H1 (cell line): ENCODE data around the gene GRIP1. TPM values are rescaled to one million over a fixed set of nuclear protein-coding genes. Genes with fewer than 3 reads are reported as not detected.

ENCODE experiments used
- CTCF ChIA-PET: fragments of 300-600 bp; sonication (Branson Sonifier 250); formaldehyde crosslinking; loops from one replicate; lab custom pipeline; 2021; ENCODE audit not compliant: partially characterized antibody; lab: Charles Lee
- POLR2A ChIA-PET: fragments of 300-600 bp; sonication (Branson Sonifier 250); formaldehyde crosslinking; loops from one replicate; lab custom pipeline; 2021; ENCODE audit warnings: inconsistent platforms; ENCODE audit not compliant: partially characterized antibody; lab: Charles Lee
- DNase-seq, 2 experiments: peaks; one replicate each; pipeline versions ENCODE4 v3.0.0 to v3.0.0-alpha.2; 2010 to 2022; ENCODE audit warnings: low spot score in 2 of 2, low read depth in 1 of 2, mixed read lengths in 1 of 2
- FAIRE-seq: peaks from 2 replicates; lab custom pipeline; 2011; peaks lifted over from hg19 to GRCh38; lab: Jason Lieb, UNC
- H2AFZ ChIP-seq: 2 replicates; pipeline ENCODE4 v1.8.1; 2012; ENCODE audit warnings: low read length, inconsistent platforms
- H2AK5ac ChIP-seq: 2 replicates; pipeline ENCODE4 v1.6.1; 2013; ENCODE audit warnings: low read depth, low read length
- H2BK120ac ChIP-seq: replicated peaks from 2 replicates; pipeline ENCODE3; 2013; ENCODE audit warnings: low read depth, low read length, inconsistent platforms
- H2BK12ac ChIP-seq: 2 replicates; pipeline ENCODE4 v1.6.1; 2013; ENCODE audit warnings: low read depth, low read length
- H2BK15ac ChIP-seq: 2 replicates; pipeline ENCODE4 v1.6.1; 2013; ENCODE audit warnings: low read length
- H2BK20ac ChIP-seq: 2 replicates; pipeline ENCODE4 v1.6.1; 2013; ENCODE audit warnings: low read length
- H2BK5ac ChIP-seq: 2 replicates; pipeline ENCODE4 v1.6.1; 2013; ENCODE audit warnings: low read depth, low read length
- H3K14ac ChIP-seq: 2 replicates; pipeline ENCODE4 v1.6.1; 2013; ENCODE audit warnings: inconsistent platforms; ENCODE audit not compliant: insufficient read length
- H3K18ac ChIP-seq: 2 replicates; pipeline ENCODE4 v1.6.1; 2013; ENCODE audit warnings: low read length; ENCODE audit errors: extremely low read depth
- H3K23ac ChIP-seq: 2 replicates; pipeline ENCODE4 v1.6.1; 2013; ENCODE audit warnings: inconsistent platforms; ENCODE audit not compliant: insufficient read length
- H3K23me2 ChIP-seq: 2 replicates; pipeline ENCODE4 v1.6.1; 2013; ENCODE audit warnings: low read depth, low read length
- H3K27ac ChIP-seq: 2 replicates; pipeline ENCODE4 v1.6.1; 2011; ENCODE audit warnings: low read depth, low read length, inconsistent platforms
- H3K27me3 ChIP-seq, 4 experiments: replicated peaks in 1 of 4; 1 replicate in 1 of 4; 2 replicates in 3 of 4; pipeline versions ENCODE4 v1.6.1 to v1.8.1; 2011 to 2013; ENCODE audit warnings: low read length in 3 of 4, mild to moderate bottlenecking in 3 of 4, inconsistent platforms in 2 of 4, mixed read lengths in 2 of 4, moderate library complexity in 1 of 4; ENCODE audit not compliant: control insufficient read depth in 3 of 4, insufficient read depth in 3 of 4; ENCODE audit errors: extremely low read depth in 1 of 4
- H3K36me3 ChIP-seq, 4 experiments: 2 replicates each; pipeline versions ENCODE4 v1.6.1 to v1.8.1; 2011 to 2013; ENCODE audit warnings: mild to moderate bottlenecking in 4 of 4, low read length in 3 of 4, moderate library complexity in 2 of 4, control low read depth in 1 of 4, inconsistent platforms in 1 of 4; ENCODE audit not compliant: insufficient read depth in 4 of 4, control insufficient read depth in 2 of 4
- H3K4ac ChIP-seq: replicated peaks from 2 replicates; pipeline ENCODE3; 2013; ENCODE audit warnings: low read length, low read depth, mixed read lengths, inconsistent platforms; ENCODE audit not compliant: insufficient read length
- H3K4me1 ChIP-seq, 4 experiments: replicated peaks in 1 of 4; 1 replicate in 1 of 4; 2 replicates in 3 of 4; pipeline versions ENCODE4 v1.6.1 to v1.8.1; 2011 to 2013; ENCODE audit warnings: low read length in 3 of 4, inconsistent platforms in 2 of 4, mixed read lengths in 1 of 4; ENCODE audit not compliant: insufficient read depth in 4 of 4, control insufficient read depth in 3 of 4
- H3K4me2 ChIP-seq, 2 experiments: 2 replicates each; pipeline versions ENCODE4 v1.6.1 to v1.8.1; 2011 to 2013; ENCODE audit warnings: low read depth in 2 of 2, low read length in 2 of 2, control low read depth in 1 of 2, inconsistent platforms in 1 of 2, mild to moderate bottlenecking in 1 of 2; ENCODE audit not compliant: insufficient read depth in 1 of 2
- H3K4me3 ChIP-seq, 4 experiments: fragments of 200-600, 300-600 bp in 1 of 4; sonication (generic), shearing (Covaris generic), sonication (Bioruptor Twin) in 1 of 4; 2 replicates each; pipeline versions ENCODE4 v1.5.1 to v1.8.1; 2011 to 2016; ENCODE audit warnings: low read length in 4 of 4, low read depth in 3 of 4, control low read depth in 2 of 4, inconsistent platforms in 2 of 4, mild to moderate bottlenecking in 2 of 4, mixed read lengths in 1 of 4, moderate library complexity in 1 of 4; ENCODE audit not compliant: insufficient read depth in 2 of 4; ENCODE audit errors: extremely low read depth in 1 of 4
- H3K56ac ChIP-seq: replicated peaks from 2 replicates; pipeline ENCODE3; 2013; ENCODE audit warnings: low read depth, mild to moderate bottlenecking, mixed read lengths, low read length, inconsistent platforms; ENCODE audit not compliant: insufficient read length
- H3K79me1 ChIP-seq: 2 replicates; pipeline ENCODE4 v1.6.1; 2013; ENCODE audit warnings: low read depth, low read length, control low read depth
- H3K79me2 ChIP-seq, 2 experiments: 2 replicates each; pipeline versions ENCODE4 v1.6.1 to v1.8.1; 2012 to 2013; ENCODE audit warnings: low read length in 2 of 2, mild to moderate bottlenecking in 2 of 2, inconsistent platforms in 1 of 2; ENCODE audit not compliant: insufficient read depth in 2 of 2, control insufficient read depth in 1 of 2
- H3K9ac ChIP-seq, 4 experiments: replicated peaks in 1 of 4; 1 replicate in 1 of 4; 2 replicates in 3 of 4; pipeline versions ENCODE4 v1.6.1 to v1.8.1; 2011 to 2013; ENCODE audit warnings: low read depth in 3 of 4, low read length in 3 of 4, control low read depth in 2 of 4, mild to moderate bottlenecking in 2 of 4, moderate library complexity in 2 of 4, inconsistent platforms in 1 of 4; ENCODE audit errors: extremely low read depth in 1 of 4
- H3K9me3 ChIP-seq, 2 experiments: 2 replicates each; pipeline versions ENCODE4 v1.6.1 to v1.8.1; 2012 to 2013; ENCODE audit warnings: mild to moderate bottlenecking in 2 of 2, moderate library complexity in 2 of 2, control low read depth in 1 of 2, inconsistent platforms in 1 of 2, low read depth in 1 of 2, low read length in 1 of 2, mixed read lengths in 1 of 2; ENCODE audit not compliant: insufficient read depth in 2 of 2
- H4K20me1 ChIP-seq, 2 experiments: replicated peaks in 1 of 2; 2 replicates each; pipeline versions ENCODE3 to v1.8.1; 2011 to 2013; ENCODE audit warnings: inconsistent platforms in 2 of 2, low read length in 2 of 2, mild to moderate bottlenecking in 1 of 2; ENCODE audit not compliant: insufficient read depth in 2 of 2, control insufficient read depth in 1 of 2
- H4K5ac ChIP-seq: 2 replicates; pipeline ENCODE4 v1.6.1; 2013; ENCODE audit warnings: low read length, low read depth, mixed read lengths, inconsistent platforms; ENCODE audit not compliant: insufficient read length
- H4K8ac ChIP-seq: 2 replicates; pipeline ENCODE4 v1.8.0; 2013; ENCODE audit warnings: mild to moderate bottlenecking, moderate library complexity, low read length, inconsistent platforms; ENCODE audit not compliant: insufficient read depth; ENCODE audit errors: extremely low read depth
- H4K91ac ChIP-seq: replicated peaks from 2 replicates; pipeline ENCODE3; 2013; ENCODE audit warnings: low read length, mixed read lengths, inconsistent platforms; ENCODE audit not compliant: insufficient read length
- CBX5 ChIP-seq: fragments of 300-800, 300-1000 bp; sonication (generic); IDR thresholded peaks from 2 replicates; pipeline ENCODE4 v1.7.1; 2016; ENCODE audit warnings: antibody characterized with exemption, low read length, low read depth
- CBX8 ChIP-seq: fragments of 300-800, 300-1000 bp; sonication (generic); IDR thresholded peaks from 2 replicates; pipeline ENCODE4 v1.7.1; 2016; ENCODE audit warnings: low read depth, low read length, borderline replicate concordance
- KDM1A ChIP-seq: fragments of 200-600, 300-600 bp; sonication (generic); IDR thresholded peaks from 2 replicates; pipeline ENCODE4 v1.7.1; 2016; ENCODE audit warnings: mild to moderate bottlenecking, low read length, borderline replicate concordance
- RNF2 ChIP-seq: fragments of 200-900, 300-1000 bp; sonication (generic); IDR thresholded peaks from 2 replicates; pipeline ENCODE4 v1.7.1; 2016; ENCODE audit warnings: borderline replicate concordance, low read depth, mild to moderate bottlenecking, antibody characterized with exemption, low read length; ENCODE audit not compliant: poor library complexity, severe bottlenecking; ENCODE audit errors: missing control alignments
- TCF12 ChIP-seq: IDR thresholded peaks from 2 replicates; pipeline ENCODE4 v1.6.1; 2011; ENCODE audit warnings: low read depth, mild to moderate bottlenecking, low read length
- TEAD4 ChIP-seq: IDR thresholded peaks from 2 replicates; pipeline ENCODE4 v1.6.1; 2012; ENCODE audit warnings: low read depth, low read length, inconsistent platforms, mixed read lengths
- WGBS, 2 experiments: shearing (Covaris generic) in 1 of 2; methylation state at CpG; one replicate each; pipeline versions ENCODE4 v1.1.6 to v1.1.7; 2013 to 2015; ENCODE audit warnings: low lambda C conversion rate in 2 of 2, mixed read lengths in 2 of 2, inconsistent platforms in 1 of 2, low coverage in 1 of 2, missing lambda C conversion rate in 1 of 2; ENCODE audit not compliant: insufficient replicate concordance in 2 of 2, insufficient coverage in 1 of 2, insufficient read length in 1 of 2; ENCODE audit errors: extremely low coverage in 1 of 2, missing lambda C conversion rate in 1 of 2; 5-methylcytosine and 5-hydroxymethylcytosine counted together
- polyA plus RNA-seq, 7 experiments: library from polyadenylated mRNA; depleted of rRNA in 3 of 7; stranded (reverse) in 5 of 7; unstranded in 2 of 7; fragments of >200 nt in 5 of 7; fragments of 200-250 nt in 2 of 7; gene quantifications; 1 replicate in 5 of 7; 2 replicates in 1 of 7; 4 replicates in 1 of 7; pipeline versions ENCODE4 v1.2.1 to v1.2.3, GENCODE V29; 2011 to 2013; ENCODE audit warnings: missing spikeins in 2 of 7, mixed read lengths in 2 of 7
- total RNA-seq: library from RNA; stranded (reverse); fragmentation: NEBNext Ultra II Directional; extraction: Animal tissue kit (Norgen Biotek cat#: 25700); gene quantifications from 2 replicates; pipeline ENCODE4 v1.2.1, GENCODE V29; 2021
- TF ChIP-seq, protein P1 (sequence below): IDR thresholded peaks from 2 replicates; pipeline ENCODE4 v1.6.1; 2011; ENCODE audit warnings: low read depth, mild to moderate bottlenecking, low read length; ENCODE audit not compliant: insufficient read depth

The GRIP1 gene
- total and polyA plus RNA-seq, 2 of the 8 experiments (the other 6 are each of a cell fraction or from before 2014, with no cell fraction given) = 4.5 to 27.3 TPM

DNA sequence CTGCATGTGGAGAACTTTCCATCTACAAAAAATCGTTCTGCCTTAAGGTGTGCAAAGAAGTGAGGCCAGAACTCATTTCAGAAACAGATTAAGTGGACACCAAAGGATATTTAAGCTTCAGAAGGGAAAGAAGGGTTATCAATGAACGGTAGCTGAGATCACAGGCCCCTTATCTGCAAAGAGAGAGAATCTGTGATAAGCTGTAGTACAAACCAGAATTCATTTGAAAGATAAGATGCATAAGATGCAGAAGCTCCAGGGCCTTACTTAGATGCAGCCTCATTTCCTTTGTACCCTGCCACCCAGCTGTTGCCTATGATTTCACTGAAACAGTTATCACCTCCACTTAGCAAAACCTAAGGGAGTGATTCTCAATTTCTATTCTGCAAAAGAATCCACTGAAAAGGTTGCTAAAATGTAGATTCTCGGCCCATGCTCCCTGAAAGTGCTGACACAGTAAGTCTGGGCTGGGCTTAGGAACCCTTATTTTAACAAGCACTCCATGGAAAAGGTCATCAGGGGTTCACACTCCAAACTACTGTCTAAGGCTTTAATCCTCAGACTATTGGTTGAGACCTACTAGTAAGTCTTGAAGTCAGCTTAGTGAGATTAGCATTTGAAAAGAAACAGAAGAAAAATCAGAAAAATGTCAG is 311.7 kb downstream of the GRIP1 start:
- H3K18ac ChIP-seq = no peak overlapping the region
- H3K9ac ChIP-seq = no peak overlapping the region
- no peak overlapping the region for H4K8ac ChIP-seq
- no peak overlapping the region for H2AFZ ChIP-seq
- ChIA-PET POLR2A (interaction anchor here (0.6 kb wide), 1 partner anchor 33 kb away, joined by 3 read pairs; no protein-coding TSS in a partner anchor), CTCF (interaction anchor here (1.1 to 4.7 kb wide), 4 partner anchors 10 to 222 kb away, joined by 3 to 25 read pairs (median 4); no protein-coding TSS in a partner anchor)
- no peak overlapping the region for H3K27ac ChIP-seq
- no peak overlapping the region for H2BK20ac ChIP-seq
- H3K14ac ChIP-seq = no peak overlapping the region
- H2BK5ac ChIP-seq = no peak overlapping the region
- no peaks in the 10 kb centered on the region for H3K27me3 ChIP-seq
- H2BK15ac ChIP-seq = no peak overlapping the region
- no peak overlapping the region for H4K91ac ChIP-seq
- H3K23ac ChIP-seq = no peak overlapping the region
- H2BK120ac ChIP-seq = no peak overlapping the region
- no peaks in the 10 kb centered on the region for H3K4me1 ChIP-seq
- no peaks in the 10 kb centered on the region for H3K9me3 ChIP-seq
- H4K20me1 ChIP-seq = no peaks in the 10 kb centered on the region
- no peak overlapping the region for H2AK5ac ChIP-seq
- no peak overlapping the region for H3K4me3 ChIP-seq
- H3K79me1 ChIP-seq = no peaks in the 10 kb centered on the region
- H3K4ac ChIP-seq = no peak overlapping the region
- WGBS, 2 experiments = 73% methylated on average over 3 of the region's 3 CpGs; no CpG with 5 or more reads in 1 of the 2 experiments
- no peaks in the 10 kb centered on the region for H3K79me2 ChIP-seq
- no peak overlapping the region for H3K56ac ChIP-seq
- DNase-seq (no peak), FAIRE-seq (no peak)
- H3K23me2 ChIP-seq = no peaks in the 10 kb centered on the region; the same call in 1 of the 2 replicates
- no peak overlapping the region for H4K5ac ChIP-seq
- H2BK12ac ChIP-seq = no peak overlapping the region
- H3K36me3 ChIP-seq = no peaks in the 10 kb centered on the region
- H3K4me2 ChIP-seq = no peak overlapping the region
- no peak for TF ChIP-seq CBX8
- no peak for TF ChIP-seq TCF12
- no peak for TF ChIP-seq KDM1A
- no peak for TF ChIP-seq RNF2
- TF ChIP-seq TEAD4 = no peak
- TF ChIP-seq CBX5 = no peak
- TF ChIP-seq, protein P1, sequence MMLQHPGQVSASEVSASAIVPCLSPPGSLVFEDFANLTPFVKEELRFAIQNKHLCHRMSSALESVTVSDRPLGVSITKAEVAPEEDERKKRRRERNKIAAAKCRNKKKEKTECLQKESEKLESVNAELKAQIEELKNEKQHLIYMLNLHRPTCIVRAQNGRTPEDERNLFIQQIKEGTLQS = no peak
